Activated CD8-positive, alpha-beta memory T cell treated with anti-CD3 and anti-CD28 coated beads, Interleukin-2, amount 50 U/mL, for 1 hour (primary cell): ENCODE results near the gene PTPRN.

ENCODE experiments used
- DNase-seq: peaks from one replicate; pipeline ENCODE4 v3.0.0-alpha.2; 2020; ENCODE audit errors: extremely low read depth

Gene PTPRN

GRCh38 chr2:219245899-219246230 is 63.3 kb downstream of the PTPRN start:
- DNase-seq, result no peak

DNA sequence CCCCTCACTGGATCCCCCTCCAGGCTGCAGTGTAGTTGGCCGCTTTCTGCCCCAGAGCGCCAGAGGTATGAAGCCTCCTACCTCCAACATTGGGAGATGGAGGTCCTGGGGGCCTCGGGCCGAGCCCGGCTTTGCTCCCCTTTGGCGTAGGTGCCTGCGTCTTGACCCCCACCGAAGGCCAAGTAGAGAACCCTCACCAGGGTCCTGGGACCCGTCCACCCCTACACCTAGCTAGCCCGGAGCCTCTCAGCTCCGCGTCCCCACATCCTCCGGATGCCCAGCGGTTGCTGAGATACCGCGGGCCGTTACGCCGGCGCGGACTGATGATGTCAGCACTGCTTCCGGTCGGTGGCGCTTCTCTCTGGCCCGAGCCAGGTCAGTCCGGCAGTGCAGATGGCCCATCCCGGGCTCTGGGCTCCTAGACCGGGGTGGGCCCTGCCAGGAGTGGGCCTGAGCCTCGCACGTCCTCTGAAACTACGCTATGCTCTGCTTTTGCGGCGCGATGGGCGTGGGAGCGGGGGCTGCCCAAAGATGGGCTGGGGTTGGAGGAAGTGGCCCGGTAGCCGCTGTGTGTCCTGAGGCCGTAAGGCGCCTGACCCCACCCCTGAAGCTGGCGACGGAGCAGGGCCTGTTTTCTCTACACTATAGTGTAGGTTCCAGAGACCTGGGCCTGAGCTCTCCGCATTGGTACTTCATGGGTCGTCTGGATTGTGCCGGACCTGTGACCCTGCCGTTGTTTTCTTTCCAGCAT is 63.9 kb downstream of the PTPRN start, which contains the start of the genes GLB1L and STK16:
Gene GLB1L, minus strand, starts transcription at position 297 of the 751 bp plus-strand sequence. CDS start 1,871 bp downstream, outside the sequence.
Gene STK16, plus strand, starts transcription at position 332 of the 751 bp plus-strand sequence. CDS start 521 bp downstream, outside the sequence.
- no peak for DNase-seq

- DNase-seq, result no peak
Observed at GRCh38 chr2:219244789-219245147, 64.4 kb downstream of the PTPRN start.

GRCh38 chr2:219243291-219243761 is 65.9 kb downstream of the PTPRN start:
- DNase-seq, result no peak
